HL-60 (cell line): ENCODE data around the gene HES7.

ENCODE experiments used
- CTCF ChIP-seq: IDR thresholded peaks from one replicate; pipeline ENCODE4 v1.5.1; 2011; ENCODE audit warnings: low read length, control low read depth, inconsistent platforms; ENCODE audit not compliant: insufficient read depth
- REST ChIP-seq: IDR thresholded peaks from 2 replicates; pipeline ENCODE4 v1.6.1; 2012; ENCODE audit warnings: low read depth; ENCODE audit not compliant: insufficient replicate concordance

- TF ChIP-seq CTCF (no peak), REST (no peak)
Measured at GRCh38 chr17:8075574-8076342, 48.1 kb downstream of the HES7 start.
